OCI-LY3 (cell line): ENCODE results near the gene ABHD17C.

Source experiments
- H2AFZ ChIP-seq: fragments of 200-600, 300-600 bp; shearing (Covaris generic); 2 replicates; pipeline ENCODE4 v1.6.0; 2014; ENCODE audit warnings: antibody characterized with exemption, low read depth, low read length
- H3K27ac ChIP-seq: fragments of 200-600, 300-600 bp; sonication (generic); 2 replicates; pipeline ENCODE4 v1.5.1; 2014; ENCODE audit warnings: mild to moderate bottlenecking, low read length, moderate library complexity, mixed read lengths
- H3K27me3 ChIP-seq: fragments of 200-600, 300-600 bp; sonication (generic); 2 replicates; pipeline ENCODE4 v1.6.1; 2014; ENCODE audit warnings: low read depth, low read length, mixed read lengths
- H3K36me3 ChIP-seq: fragments of 200-600, 300-600 bp; sonication (generic); replicated peaks from 2 replicates; pipeline ENCODE3; 2014; ENCODE audit warnings: low read depth, low read length, mixed read lengths
- H3K4me1 ChIP-seq: fragments of 300-600, 200-600 bp; sonication (generic); 2 replicates; pipeline ENCODE4 v1.6.1; 2014; ENCODE audit warnings: low read length, mixed read lengths
- H3K4me2 ChIP-seq: fragments of 200-600, 300-600 bp; sonication (generic); 2 replicates; pipeline ENCODE4 v1.6.1; 2014; ENCODE audit warnings: low read length, mixed read lengths
- H3K4me3 ChIP-seq: fragments of 300-600, 200-600 bp; sonication (generic); 2 replicates; pipeline ENCODE4 v1.5.1; 2014; ENCODE audit warnings: antibody characterized with exemption, mild to moderate bottlenecking, low read length, moderate library complexity
- H3K79me2 ChIP-seq: fragments of 300-600, 200-600 bp; shearing (Covaris generic); 2 replicates; pipeline ENCODE4 v1.6.1; 2014; ENCODE audit warnings: mild to moderate bottlenecking, low read length, mixed read lengths
- H3K9ac ChIP-seq: fragments of 300-600, 200-600 bp; shearing (Covaris generic); 2 replicates; pipeline ENCODE4 v1.6.0; 2014; ENCODE audit warnings: mild to moderate bottlenecking, low read length, moderate library complexity
- H3K9me3 ChIP-seq: fragments of 200-600, 300-600 bp; shearing (Covaris generic); 2 replicates; pipeline ENCODE4 v1.6.1; 2014; ENCODE audit warnings: low read length, mixed read lengths; ENCODE audit not compliant: insufficient read depth
- H4K20me1 ChIP-seq: fragments of 200-600, 300-600 bp; sonication (generic); 2 replicates; pipeline ENCODE4 v1.6.1; 2016; ENCODE audit warnings: low read length, mixed read lengths; ENCODE audit not compliant: insufficient read depth
- CTCF ChIP-seq: fragments of 200-600, 300-600 bp; sonication (generic); IDR thresholded peaks from 2 replicates; pipeline ENCODE4 v1.5.1; 2014; ENCODE audit warnings: antibody characterized with exemption, low read length, low read depth
- EZH2phosphoT487 ChIP-seq: fragments of 200-600 bp; shearing (Covaris generic); IDR thresholded peaks from 2 replicates; pipeline ENCODE4 v1.6.1; 2018; ENCODE audit warnings: antibody characterized with exemption, mixed run types, low read depth

Gene ABHD17C

DNA sequence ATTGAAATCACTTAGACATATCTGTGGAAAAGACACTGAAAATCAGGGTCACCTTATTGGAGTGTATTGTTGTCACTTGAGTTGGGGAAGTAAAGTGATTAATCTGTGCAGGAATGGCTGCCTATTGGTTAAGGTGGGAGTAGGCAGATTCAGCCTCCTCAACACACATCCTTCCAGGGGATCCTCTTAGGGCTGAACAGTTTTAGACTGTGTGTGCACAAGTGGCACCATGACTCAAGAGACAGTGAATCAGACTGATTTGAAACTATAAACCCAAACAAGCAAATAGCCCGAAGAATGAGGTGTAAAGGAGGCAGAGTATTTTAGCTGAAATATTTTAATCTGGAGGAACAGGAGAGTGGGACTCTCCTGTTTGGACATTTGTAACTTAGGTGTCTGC is 4.9 kb downstream of the ABHD17C start:
- TF ChIP-seq CTCF = no peak
- no peak for TF ChIP-seq EZH2phosphoT487
- Histone ChIP-seq H3K79me2 (peaks cover 95% of the 10 kb centered on the region), H3K27ac (no peak overlapping the region), H3K4me1 (peaks cover 17% of the 10 kb centered on the region), H3K4me3 (no peak overlapping the region), H3K4me2 (no peak overlapping the region), H4K20me1 (peaks cover 70% of the 10 kb centered on the region), H3K9me3 (no peaks in the 10 kb centered on the region), H2AFZ (no peak overlapping the region), H3K27me3 (no peaks in the 10 kb centered on the region), H3K9ac (no peak overlapping the region), H3K36me3 (peaks cover 35% of the 10 kb centered on the region)

DNA sequence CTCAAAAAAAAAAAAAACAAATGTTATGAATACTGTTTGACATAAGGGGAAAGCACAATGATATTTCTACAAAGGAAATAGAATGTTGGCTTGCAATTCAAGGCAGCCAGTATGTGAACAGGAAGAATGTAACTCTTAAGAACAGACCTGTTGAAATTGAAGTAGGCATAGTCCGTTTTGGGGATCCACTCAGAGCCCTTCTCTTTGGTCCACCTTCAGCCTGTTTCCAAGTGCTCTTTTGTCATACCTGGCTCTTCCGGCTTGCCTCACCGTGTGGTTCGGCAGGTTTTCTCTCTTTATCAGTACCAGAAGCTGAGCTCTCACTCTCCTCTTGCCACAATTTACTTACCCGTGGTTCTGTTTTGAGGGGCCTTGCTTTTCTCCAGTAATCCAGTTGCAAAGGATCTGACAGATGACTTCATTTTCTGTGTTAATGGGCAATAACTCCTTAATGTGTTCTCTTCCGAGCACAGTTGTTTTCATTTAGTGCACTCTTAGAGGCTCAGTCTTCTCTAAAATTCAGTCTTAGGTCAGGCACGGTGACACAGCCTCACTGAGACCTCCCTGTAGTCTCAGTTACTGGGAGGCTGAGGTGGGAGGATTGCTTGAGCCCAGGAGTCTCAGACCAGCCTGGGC is 6.7 kb downstream of the ABHD17C start:
- no peak overlapping the region for H3K9ac ChIP-seq

DNA sequence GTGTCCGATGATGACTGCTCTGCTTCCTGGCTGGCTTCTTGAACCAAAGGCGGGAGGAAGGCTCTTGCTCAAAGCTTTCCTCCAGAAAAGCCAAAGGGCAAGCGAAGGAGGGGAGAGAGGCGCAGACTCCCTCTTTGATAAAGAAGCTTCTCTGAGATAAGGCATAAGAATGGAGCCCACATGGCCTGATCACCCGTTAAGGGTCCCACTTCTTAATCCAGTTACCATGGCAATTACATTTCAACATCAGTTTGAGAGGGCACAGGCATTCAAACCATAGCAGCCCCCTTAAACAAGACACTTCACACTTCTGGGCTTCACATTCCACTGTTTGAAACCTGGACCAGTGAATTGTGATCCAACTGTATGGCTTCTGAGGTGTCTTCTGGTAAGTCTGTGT is 8.0 kb downstream of the ABHD17C start:
- H3K27ac ChIP-seq = no peak overlapping the region
- H3K4me3 ChIP-seq = no peak overlapping the region
- peaks cover 8% of the 10 kb centered on the region for H3K4me1 ChIP-seq
- H3K27me3 ChIP-seq = no peaks in the 10 kb centered on the region
- H4K20me1 ChIP-seq = peaks cover 75% of the 10 kb centered on the region
- TF ChIP-seq EZH2phosphoT487 (no peak), CTCF (no peak)
- no peak overlapping the region for H2AFZ ChIP-seq
- no peak overlapping the region for H3K9ac ChIP-seq
- no peak overlapping the region for H3K4me2 ChIP-seq
- peaks cover 100% of the 10 kb centered on the region for H3K79me2 ChIP-seq
- no peaks in the 10 kb centered on the region for H3K9me3 ChIP-seq
- peaks cover 39% of the 10 kb centered on the region for H3K36me3 ChIP-seq

More for the DNA sequence above, 6.7 kb downstream of the ABHD17C start:
- Histone ChIP-seq H3K27ac (no peak overlapping the region), H3K79me2 (peaks cover 100% of the 10 kb centered on the region), H3K4me3 (no peak overlapping the region), H3K27me3 (no peaks in the 10 kb centered on the region), H3K4me2 (no peak overlapping the region), H3K4me1 (peaks cover 18% of the 10 kb centered on the region), H3K9me3 (no peaks in the 10 kb centered on the region), H2AFZ (no peak overlapping the region), H4K20me1 (peaks cover 82% of the 10 kb centered on the region), H3K36me3 (peaks cover 41% of the 10 kb centered on the region)
- TF ChIP-seq CTCF (no peak), EZH2phosphoT487 (no peak)

DNA sequence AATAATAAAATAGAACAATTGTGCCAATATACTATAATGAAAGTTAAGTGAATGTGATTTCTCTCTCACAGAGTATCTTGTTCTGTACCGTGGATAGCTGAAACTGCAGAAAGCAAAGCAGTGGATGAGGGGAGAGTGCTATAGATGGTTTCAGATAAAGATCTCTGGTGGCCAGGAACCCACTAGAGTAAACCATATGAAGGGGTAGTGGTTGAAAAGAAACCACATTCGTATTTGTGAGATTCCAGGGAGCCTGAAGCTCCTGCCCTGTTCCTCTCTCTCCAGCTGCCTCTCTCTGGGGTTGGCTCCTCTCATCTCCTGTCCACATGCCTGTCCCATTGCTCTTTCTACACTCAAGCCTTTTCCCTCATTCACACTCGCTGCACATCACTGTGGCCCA is 8.9 kb downstream of the ABHD17C start:
- Histone ChIP-seq H4K20me1 (peaks cover 67% of the 10 kb centered on the region), H3K9ac (no peak overlapping the region), H3K79me2 (peaks cover 99% of the 10 kb centered on the region), H3K27me3 (no peaks in the 10 kb centered on the region), H3K4me1 (peaks cover 8% of the 10 kb centered on the region), H3K36me3 (peaks cover 33% of the 10 kb centered on the region), H3K4me2 (no peak overlapping the region), H3K4me3 (no peak overlapping the region), H3K27ac (no peak overlapping the region), H3K9me3 (no peaks in the 10 kb centered on the region), H2AFZ (no peak overlapping the region)
- TF ChIP-seq CTCF (no peak), EZH2phosphoT487 (no peak)
